Measurements from ENCODE around the gene GRID2.

Gene GRID2

GRCh38 chr4:92263010-92263409, 40.8 kb upstream of the GRID2 start:
- no peak for TF ChIP-seq CTCF (IDR thresholded peaks at IDR 0.05; ENCODE audit: low read depth, low read length)
- DNase-seq (ENCODE audit: extremely low read depth, low read depth): no peak

GRCh38 chr4:92263575-92263974, 40.2 kb upstream of the GRID2 start:
- DNase-seq (ENCODE audit: extremely low read depth, low read depth): no peak
- no peak for TF ChIP-seq CTCF (IDR thresholded peaks at IDR 0.05; ENCODE audit: low read depth, low read length)

- TF ChIP-seq CTCF (IDR thresholded peaks at IDR 0.05; ENCODE audit: low read depth, low read length): no peak
- no peak for DNase-seq (ENCODE audit: extremely low read depth, low read depth)
These were observed 39.6 kb upstream of the GRID2 start for GRCh38 chr4:92264163-92264562.

GRCh38 chr4:92265021-92265420, 38.7 kb upstream of the GRID2 start:
- TF ChIP-seq CTCF (IDR thresholded peaks at IDR 0.05; ENCODE audit: low read depth, low read length): no peak
- DNase-seq (ENCODE audit: extremely low read depth, low read depth): no peak

GRCh38 chr4:92265798-92266197, 38.0 kb upstream of the GRID2 start:
- DNase-seq (ENCODE audit: extremely low read depth, low read depth): no peak
- TF ChIP-seq CTCF (IDR thresholded peaks at IDR 0.05; ENCODE audit: low read depth, low read length): no peak

- TF ChIP-seq CTCF (IDR thresholded peaks at IDR 0.05; ENCODE audit: low read depth, low read length): no peak
- DNase-seq (ENCODE audit: extremely low read depth, low read depth): no peak
These were observed 37.2 kb upstream of the GRID2 start for GRCh38 chr4:92266521-92266920.

- no peak for DNase-seq (ENCODE audit: extremely low read depth, low read depth)
- no peak for TF ChIP-seq CTCF (IDR thresholded peaks at IDR 0.05; ENCODE audit: low read depth, low read length)
These were observed 35.1 kb upstream of the GRID2 start for GRCh38 chr4:92268642-92269041.

All from AG09319 (cell line).